HG02884 (cell line): ENCODE measurements around the gene PLEKHG4.
A peak's percentile ranks its signal among the peaks of the same experiment; 100 is the strongest.

Experiments
- ATAC-seq: cut with Tn5 transposase; IDR thresholded peaks from one replicate; pipeline ENCODE4 v1.9.1; 2021; ENCODE audit warnings: mild to moderate bottlenecking, moderate library complexity; ENCODE audit not compliant: unreplicated experiment

Gene PLEKHG4

DNA sequence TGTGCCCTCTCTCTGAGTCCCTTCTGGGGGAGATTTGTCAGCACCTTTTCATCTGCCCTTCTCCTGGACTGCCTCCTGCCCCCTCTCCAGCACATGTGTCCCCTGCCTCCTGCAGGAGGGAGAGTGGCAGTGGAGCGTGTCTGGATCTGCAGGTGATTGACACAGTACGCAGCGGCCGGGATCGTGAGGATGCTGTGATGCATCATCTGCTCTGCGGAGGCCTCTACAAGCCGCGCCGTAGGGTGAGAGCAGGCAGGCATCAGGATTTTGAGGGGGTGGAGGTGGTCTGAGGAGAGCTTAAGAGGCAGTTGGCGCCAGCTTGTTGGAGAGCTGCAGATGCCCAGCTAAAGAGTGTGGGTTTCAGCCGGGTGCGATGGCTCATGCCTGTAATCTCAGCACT lies 19.6 kb upstream of the PLEKHG4 start:
- no peak for ATAC-seq

DNA sequence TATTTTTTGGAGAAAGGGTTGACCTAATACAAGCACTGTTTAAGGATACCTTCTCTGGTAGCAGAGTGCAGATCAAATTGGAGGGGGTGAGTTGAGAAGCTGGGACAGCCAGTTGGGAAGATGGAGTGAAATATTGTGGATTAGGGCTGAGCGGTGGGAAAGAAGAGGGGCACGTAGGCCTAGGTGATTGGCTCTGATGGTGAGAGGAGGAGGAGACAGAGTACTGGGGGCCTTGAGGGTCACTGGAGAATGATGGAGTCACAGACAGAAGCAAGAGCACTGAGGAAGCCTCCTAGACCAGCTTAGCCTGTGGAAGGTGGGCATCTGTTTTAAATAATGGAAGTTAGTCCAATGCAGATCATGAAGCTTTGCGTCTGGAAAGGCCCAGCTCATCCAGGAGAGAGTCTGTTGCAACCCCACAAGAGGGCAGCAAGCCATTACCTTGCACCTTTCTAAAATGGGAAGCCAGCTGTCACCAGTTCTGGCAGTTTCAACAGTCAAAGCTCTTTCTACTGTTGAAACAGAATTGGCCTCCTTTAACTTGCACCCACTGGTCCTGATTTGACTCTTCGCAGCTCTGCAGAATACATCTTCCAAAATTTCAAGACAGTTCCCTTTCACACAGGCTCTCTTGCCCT lies 18.8 kb upstream of the PLEKHG4 start:
- ATAC-seq, result no peak

DNA sequence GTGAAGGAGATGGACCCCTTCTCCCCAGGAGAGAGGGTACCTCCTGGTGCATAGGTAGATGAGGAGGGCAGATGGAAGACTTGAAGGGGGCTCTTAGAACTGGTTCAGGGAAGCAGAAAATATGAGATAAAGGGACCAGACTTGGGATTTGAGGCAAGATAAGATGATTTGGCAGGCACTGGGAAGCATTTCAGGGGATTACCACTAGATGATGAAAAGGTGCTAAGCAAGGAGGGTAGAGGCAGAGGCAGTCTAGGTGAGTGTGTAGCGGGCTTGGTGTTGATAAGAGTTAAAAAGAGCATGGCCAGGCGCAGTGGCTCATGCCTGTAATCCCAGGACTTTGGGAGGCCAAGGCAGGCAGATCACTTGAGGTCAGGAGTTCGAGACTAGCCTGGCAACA lies 16.1 kb upstream of the PLEKHG4 start:
- ATAC-seq, result no peak

GRCh38 chr16:67264277-67264676 lies 15.1 kb upstream of the PLEKHG4 start:
- ATAC-seq, result no peak

DNA sequence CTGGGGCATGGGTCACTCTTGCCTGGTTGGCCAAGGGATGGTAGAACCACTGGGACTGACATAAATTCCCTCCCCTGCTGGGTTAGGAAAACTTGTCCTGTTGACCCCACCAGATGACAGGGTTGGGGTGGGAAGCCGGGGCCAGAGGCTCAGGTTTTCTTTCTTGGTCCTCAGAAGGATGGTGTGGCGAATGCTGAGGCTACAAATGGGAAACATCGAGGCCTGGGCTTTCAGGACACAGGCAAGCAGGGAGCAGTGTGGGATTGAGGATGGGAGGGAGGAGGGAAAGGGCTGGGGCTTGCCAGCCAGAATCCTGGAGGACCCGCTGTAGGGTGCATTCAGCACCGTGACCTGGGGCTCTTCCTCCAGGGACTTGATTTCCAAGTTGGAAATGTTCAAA lies 14.5 kb upstream of the PLEKHG4 start:
- ATAC-seq, result no peak

DNA sequence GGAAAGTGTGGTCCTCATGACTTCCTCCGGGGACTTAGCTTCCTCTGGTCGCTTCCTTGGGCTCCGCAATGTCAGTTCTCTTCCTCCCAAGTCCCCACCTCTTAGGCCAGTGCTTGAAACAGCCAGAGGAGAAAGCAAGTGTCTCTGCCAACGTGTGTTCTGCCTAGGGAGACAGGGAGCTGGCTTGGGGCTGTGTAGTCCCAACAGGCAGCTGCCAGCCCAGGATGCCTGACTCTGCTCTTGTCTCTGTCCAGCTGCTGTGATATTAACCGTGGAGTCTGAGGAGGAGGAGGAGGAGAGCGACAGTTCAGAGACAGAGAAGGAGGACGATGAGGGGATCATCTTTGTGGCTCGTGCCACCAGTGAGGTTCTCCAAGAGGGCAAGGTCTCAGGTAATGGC lies 13.5 kb upstream of the PLEKHG4 start:
- no peak for ATAC-seq

DNA sequence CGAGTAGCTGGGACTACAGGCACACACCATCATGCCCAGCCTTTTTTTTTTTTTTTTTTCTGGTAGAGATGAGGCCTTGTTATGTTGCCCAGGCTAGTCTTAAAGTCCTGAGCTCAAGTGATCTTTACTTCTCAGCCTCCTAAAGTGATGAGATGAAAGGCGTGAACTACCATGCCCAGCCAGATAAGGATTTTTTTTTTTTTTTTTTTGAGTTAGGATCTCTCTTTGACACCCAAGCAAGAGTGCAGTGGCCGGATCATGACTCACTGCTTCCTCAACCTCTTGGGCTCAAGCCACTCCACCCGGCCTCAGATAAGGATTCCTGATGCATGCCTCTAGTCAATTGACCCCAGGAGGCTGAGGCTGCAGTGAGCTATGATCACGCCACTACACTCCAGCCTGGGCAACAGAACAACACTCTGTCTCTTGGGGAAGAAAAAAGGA lies 11.2 kb upstream of the PLEKHG4 start:
- no peak for ATAC-seq

GRCh38 chr16:67269766-67270165 lies 9.6 kb upstream of the PLEKHG4 start:
- no peak for ATAC-seq

GRCh38 chr16:67270931-67271338 lies 8.4 kb upstream of the PLEKHG4 start:
- no peak for ATAC-seq

DNA sequence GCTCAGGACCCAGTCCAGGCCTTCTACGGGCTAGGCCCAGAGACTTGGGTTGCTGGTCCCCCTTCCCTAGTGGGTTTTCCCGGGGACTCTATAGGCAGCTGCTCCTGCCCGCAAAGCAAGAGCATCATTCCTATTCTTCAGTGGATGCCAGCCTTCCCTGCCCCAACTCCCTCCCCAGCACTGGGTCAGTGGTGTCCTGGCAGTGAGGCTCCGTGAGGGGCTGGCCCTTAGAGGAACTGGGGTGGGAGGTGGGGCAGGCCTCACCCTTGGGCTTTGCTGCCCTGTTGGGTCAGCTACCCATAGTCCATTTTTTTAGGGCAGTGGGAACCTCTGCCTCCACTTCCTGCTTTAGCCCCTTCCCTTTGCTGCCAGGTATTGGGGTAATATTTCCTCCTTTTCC lies 7.9 kb upstream of the PLEKHG4 start:
- no peak for ATAC-seq

GRCh38 chr16:67275321-67275720 lies 4.0 kb upstream of the PLEKHG4 start:
- ATAC-seq, result no peak

DNA sequence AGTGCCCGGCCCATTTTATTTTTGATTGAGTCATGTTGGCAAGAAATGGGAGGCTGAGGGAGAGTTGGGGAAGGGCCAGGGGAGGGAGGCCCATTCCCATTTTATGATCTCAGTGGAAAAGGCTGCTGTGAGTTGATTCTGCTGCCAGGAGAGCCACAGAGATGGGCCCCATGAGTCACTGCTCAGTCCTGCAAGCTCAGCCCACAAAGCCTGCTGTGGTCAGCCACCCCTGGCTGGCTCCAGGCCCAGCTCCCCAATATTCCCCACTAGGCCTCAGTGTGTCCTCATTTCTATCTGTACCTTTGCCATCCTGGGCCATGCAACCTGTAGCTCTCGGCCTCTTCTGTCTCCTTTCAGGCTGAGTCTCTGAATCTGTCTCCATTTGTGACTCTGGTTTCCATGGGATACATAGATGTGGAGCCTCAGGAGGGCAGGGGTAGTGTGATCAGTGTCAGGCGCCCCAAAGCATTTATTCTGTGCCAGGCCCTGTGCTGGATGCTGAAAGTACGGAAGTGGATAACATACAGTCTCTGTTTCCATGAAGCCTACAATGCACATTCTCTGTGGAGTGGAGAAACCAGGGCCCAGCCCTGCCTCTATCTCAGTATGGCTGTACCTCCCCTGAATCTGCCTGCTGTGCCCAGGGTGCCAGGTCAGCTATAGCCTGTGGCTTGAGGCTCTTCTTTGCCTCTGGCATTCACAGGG lies 1.9 kb upstream of the PLEKHG4 start:
- no peak for ATAC-seq

DNA sequence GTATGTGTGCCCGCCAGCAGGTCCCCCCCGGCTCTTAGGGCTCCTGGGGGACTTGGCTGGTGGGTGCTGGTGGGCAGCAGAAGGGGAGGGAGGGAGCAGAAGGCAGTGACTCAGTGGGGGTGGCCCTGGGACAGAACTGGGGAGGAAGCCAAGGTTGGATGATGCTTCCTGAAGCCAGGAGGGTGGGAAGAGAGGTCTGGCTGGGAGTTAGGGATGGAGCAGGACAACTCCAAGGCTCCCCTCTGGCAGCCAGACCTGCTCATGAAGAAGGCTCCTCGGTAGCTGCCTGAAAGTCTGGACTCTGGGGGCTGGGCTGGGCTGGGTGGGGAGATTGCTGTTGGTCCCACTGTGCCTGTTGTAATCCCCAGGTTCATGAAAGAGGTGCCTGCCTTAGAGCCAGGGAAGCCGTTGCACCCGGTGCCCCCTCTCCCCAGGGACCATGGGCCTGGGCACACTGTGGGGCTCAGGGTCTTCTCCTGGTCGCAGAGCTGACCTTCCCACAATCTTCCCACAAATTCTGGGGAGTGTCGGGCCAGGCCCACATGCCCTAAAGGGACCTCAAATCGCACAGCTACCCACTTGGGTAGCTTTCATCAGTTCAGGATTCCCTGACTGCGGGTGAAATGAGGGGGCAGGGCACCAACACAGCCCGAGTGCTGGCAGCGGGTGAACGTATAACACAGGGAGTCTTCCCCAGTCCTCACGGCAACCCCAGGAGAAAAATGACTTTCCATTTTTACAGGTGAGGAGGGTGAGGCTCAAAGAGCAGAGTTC lies 1.1 kb upstream of the PLEKHG4 start:
- ATAC-seq, result no peak

- ATAC-seq, result peak; percentile 20
Measured at GRCh38 chr16:67278773-67279295, 498 bp upstream of the PLEKHG4 start.

DNA sequence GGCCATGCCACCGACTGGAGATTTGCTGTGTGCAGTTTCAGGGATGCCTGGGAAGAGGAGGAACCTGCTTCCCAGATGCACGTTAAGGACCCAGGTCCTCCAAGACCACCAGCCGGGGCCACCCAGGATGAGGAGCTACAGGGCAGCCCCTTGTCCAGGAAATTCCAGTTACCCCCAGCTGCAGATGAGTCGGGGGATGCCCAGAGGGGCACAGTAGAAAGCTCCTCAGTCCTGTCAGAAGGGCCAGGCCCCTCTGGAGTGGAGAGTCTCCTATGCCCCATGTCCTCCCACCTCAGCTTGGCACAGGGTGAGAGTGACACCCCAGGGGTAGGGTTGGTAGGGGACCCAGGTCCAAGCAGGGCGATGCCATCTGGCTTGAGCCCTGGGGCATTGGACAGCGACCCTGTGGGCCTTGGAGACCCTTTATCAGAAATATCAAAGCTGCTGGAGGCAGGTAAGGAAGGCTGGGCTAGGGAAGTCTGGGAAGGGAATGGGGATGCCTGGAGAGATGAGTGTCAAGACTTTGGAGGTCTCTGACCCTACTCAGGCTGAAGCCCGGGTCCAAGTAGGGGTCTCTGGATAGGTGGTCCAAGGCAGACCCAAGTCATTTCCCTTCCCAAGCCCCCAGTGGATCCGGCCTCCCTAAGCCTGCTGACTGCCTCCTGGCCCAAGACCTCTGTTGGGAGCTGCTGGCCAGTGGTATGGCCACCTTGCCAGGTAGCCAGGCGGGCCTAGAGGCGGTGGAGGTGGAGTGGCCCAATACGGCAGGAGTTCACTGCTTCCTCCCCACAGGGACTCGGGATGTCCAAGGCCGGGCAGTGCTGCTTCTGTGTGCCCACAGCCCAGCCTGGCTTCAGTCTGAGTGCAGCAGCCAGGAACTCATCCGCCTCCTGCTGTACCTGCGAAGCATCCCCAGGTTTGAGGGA lies 1.0 kb downstream of the PLEKHG4 start:
- no peak for ATAC-seq

DNA sequence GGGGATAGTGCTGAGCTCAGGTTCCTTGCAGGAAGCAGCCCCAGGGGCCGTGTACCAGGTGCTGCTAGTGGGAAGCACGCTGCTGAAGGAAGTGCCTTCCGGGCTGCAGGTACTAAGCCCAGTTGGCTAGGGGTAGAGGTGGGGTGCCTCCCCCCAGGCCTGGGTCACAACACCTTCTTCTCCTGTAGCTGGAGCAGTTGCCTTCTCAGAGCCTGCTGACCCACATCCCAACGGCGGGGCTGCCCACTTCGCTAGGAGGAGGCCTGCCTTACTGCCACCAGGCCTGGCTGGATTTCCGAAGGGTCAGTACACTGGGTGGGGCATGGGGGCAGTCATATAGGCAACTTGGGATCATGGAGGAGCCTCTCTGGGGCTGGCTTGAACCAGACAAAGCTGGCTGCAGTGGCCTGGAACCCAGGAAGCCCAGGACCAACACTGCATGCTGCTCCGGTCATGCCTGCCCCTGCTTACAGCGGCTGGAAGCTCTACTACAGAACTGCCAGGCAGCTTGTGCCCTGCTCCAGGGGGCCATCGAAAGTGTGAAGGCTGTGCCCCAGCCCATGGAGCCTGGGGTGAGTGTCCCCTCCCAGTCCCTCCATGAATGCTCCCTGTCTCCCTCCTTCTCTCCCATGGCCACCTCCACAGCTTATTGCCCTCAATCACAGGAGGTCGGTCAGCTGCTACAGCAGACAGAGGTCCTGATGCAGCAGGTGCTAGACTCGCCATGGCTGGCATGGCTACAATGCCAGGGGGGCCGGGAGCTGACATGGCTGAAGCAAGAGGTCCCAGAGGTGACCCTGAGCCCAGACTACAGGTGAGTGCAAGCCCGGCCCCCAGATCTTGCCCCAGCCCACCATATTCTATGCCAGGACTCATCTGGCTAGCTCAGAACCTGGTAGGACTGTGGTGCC lies 2.5 kb downstream of the PLEKHG4 start:
- ATAC-seq, result no peak

DNA sequence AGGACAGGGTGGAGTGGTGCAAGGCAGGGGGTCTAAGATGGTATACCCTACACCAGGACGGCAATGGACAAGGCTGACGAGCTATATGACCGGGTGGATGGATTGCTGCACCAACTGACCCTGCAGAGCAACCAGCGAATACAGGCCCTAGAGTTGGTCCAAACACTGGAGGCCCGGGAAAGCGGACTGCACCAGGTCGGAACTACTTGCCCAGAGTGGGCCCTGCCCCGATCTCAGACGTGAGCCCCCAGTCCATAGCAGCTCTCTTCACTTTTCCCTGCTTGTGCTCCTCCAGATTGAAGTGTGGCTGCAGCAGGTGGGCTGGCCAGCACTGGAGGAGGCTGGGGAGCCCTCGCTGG lies 3.1 kb downstream of the PLEKHG4 start:
- no peak for ATAC-seq

DNA sequence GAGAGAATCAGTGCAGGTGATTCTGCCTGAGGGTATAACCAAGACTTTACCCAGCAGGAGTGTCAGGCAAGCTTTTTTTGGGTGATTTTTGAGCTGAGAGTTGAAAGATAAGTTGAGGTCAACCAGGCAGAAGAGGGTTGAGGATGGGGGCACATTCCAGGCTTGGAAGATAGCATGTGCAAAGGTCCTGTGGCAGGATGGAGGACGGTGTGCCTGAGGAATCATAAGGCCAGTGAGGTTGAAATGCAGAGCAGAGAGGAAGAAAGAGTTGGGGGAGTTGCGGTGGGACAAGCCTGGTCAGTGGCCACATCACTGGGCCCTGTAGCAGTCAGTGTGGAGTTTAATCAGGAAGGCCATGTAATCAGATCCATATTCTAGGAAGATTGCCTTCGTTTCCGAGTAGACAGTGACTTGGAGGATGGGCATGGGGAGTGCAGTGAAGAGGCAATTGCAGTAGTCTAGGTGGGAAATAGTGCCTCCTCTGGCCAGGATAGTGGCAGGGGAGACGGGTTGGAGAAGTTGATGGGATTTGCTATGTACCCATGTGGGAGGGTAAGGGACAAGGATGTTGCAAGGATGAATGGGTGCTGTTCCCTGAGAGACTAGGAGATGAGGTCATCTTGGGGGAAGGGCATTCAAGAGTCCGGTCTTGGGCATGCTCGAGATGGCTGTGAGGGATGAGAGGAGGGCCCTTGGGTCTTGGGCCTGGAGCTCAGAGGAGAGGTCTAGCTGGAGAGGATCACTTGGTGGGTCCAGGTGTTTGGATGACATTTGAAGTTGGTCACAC lies 3.9 kb downstream of the PLEKHG4 start:
- no peak for ATAC-seq
